Fibroblast of skin of abdomen (primary cell): ENCODE measurements around the gene KSR2.
"Not testable (repeated sequence)": the region's sequence is repeated elsewhere in the genome, so short reads cannot be mapped to it uniquely, and the experiment has no call there.

Experiments
- DNase-seq: peaks from one replicate; pipeline ENCODE4 v3.0.0-alpha.2; 2013

KSR2 gene

DNA sequence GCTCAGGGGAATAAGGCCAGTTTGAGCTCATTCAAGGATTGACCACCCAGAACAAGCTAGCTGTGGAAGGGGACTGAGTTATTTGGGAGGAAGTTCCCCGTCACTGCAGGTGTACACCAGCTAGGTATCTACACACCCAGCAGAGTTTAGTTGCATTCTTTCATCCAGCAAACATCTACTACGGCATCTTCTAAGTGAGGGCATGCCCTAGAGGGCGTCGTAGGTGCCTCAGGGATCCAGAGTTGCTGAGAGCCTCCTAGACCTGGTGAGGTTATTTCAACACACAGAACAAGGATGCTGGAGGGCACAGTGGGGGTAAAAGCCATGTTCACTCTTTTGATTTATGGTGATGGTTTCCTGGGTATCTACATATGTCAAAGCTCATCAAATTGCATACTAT is 149.6 kb downstream of the KSR2 start:
- DNase-seq = no peak

DNA sequence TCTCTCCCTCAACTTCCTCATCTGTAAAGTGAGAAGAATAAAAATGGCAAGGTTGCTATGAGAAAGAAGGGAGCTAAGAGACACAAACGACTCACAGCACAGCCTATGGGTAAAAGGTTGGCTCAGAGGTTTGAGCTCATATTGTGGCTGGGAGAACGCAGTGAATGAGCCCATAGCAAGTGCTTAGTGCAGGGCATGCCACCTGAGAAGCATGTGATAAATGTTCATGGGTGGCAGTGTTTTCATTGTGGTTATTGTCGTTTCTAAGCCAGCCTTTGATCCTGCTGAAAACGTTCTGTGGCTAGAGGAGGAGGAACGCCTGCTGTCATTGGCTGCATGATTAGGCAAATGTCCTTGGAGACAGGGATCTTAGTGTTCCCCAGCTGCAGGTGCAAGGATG is 150.4 kb downstream of the KSR2 start:
- DNase-seq = no peak

DNA sequence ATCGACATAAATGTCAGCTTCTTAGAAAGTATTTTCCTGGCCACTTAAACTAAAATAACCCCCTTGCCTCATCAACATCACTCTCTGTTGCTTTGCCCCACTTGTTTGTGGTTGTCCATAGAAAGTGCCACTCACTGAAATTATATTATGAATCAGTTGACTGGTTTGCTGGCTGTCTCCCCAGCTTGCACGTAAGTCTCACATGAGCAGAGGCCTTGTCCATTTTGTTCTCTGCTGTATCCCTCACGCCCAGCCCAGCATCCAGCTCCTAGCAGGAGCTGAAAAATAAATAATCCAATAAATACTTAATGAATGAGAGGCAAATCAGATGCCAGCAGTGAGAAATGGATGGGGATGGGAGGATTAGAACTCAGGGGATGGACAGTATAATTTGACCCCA is 159.3 kb downstream of the KSR2 start:
- no peak for DNase-seq

DNA sequence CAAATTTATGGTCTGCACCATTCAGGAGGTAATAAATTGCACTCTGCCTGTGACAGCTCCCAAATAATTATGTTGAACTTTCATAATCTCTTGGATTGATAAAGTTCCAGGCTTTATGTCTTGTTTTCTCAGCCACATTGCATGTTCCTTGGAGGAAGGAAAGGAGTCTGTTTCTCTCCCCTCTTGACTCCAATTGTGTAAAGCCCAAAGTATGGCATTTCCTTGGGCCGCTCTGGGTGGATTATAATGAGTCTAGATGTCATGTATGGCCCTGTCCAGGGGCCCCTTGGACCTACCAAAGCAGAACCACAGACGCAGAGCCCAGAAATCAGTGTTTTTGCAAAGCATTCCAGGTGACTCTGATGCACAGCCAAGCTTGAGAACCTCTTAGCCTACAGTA is 160.8 kb downstream of the KSR2 start:
- DNase-seq = no peak

DNA sequence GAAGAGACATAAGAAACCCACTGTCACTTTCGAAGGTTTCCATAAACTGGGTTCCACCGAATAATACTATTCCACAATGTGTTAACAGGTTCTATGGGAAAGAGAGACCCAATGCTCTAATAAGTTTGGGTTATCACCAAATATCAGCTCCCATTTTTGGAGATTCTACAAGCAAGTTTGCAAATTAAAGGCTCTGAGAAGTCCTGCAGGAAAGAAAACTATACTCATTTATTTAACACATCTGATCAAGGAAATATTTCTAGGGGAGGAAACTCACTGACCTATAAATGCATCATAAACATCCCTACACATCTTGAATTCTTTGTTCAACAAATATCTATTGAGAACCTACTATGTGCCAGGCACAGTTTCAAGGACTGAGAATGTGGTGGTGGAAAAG is 161.4 kb downstream of the KSR2 start:
- DNase-seq = no peak

DNA sequence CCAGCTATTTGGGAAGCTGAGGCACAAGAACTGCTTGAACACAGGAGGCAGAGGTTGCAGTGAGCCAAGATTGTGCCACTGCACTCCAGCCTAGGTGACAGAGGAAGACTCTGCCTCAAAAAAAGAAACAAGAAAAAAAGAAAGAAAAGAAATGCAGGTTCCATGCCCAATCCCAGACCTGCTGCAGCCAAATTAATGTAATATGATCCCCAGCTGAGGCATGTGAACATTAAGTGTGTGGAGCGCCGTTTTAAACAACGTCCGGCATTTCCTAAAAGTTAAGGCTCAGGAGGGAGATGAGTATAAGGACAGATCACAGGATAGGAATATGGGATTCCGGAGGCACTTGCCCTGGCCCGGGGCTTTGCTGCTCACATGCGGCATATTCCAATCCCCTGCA is 162.9 kb downstream of the KSR2 start:
- DNase-seq = peak; percentile 12

DNA sequence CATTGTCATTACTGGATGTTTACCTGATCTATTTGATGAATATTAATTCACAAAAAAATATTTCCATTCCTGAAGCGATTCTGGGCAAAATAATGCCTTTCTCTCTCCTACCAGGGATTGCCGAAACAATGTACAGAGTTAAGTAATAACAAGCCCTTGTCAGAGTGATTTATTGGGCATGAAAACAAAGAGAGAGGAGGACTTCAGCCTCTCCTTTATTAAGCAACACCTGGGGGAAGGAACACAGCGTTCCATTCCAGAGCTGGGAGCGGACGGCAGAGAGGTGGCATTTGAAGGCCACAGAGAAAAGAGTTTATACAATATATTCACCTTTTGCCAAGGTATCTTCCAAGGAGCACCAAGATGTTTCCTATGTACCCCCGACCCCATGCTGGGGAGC is 165.8 kb downstream of the KSR2 start:
- DNase-seq = no peak

DNA sequence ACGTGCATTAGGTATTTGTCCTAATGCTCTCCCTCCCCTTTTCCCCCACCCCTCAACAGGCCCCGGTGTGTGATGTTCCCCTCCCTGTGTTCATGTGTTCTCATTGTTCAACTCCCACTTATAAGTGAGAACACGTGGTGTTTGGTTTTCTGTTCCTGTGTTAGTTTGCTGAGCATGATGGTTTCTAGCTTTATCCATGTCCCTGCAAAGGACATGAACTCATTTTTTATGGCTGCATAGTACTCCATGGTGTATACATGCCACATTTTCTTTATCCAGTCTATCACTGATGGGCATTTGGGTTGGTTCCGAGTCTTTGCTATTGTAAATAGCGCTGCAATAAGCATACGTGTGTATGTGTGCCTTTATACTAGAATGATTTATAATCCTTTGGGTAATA is 168.1 kb downstream of the KSR2 start:
- DNase-seq = not testable (repeated sequence)

DNA sequence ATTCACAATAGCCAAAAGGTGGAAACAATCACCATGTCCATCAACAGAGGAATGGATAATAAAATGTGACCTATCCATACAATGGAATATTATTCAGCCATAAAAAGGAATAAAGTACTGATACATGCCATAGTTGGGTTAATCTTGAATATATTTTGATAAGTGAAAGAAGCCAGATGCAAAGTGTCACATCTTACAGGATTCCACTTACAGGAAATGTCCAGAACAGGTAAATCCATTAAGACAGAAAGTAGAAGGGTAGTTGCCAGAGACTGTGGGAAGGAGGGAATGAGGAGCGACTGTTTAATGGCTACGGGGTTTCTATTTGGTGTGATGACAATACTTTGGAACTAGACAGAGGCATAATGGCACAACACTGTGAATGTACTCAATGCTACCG is 171.6 kb downstream of the KSR2 start:
- DNase-seq = no peak

DNA sequence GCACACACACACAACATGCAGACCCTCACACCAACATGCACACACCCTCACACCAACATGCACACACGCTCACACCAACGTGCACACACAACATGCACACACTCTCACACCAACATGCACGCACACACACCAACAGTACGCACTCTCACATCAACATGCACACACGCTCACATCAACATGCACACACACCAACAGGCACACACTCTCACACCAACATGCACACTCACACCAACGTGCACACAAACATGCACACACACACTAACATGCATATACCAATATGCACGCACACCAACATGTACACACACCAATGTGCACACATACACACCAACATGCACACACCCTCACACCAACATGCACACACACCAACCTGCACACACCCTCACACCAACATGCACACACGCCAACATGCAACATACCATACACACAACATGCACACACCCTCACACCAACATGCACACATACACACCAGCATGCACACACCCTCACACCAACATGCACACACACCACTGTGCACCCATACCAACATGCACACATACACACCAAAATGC is 175.8 kb downstream of the KSR2 start:
- no peak for DNase-seq

DNA sequence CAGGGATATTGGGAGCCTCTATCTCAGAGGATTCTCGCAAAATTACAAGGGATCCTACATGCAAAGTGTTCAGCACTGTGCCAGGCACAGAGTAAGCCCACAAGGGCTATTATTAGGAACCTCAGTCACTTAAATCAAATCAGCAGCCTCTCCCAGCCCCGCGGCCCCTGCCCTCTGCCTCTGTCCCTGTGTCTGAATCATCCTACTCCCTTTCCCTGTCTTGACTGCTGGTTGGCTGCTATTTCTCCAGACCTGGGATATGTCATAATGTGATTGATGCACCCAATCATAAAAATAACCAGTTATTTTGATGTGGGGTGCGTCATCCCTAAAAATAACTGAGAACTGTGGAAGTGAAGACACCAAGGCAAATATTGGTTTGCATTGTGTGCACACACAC is 176.3 kb downstream of the KSR2 start:
- peak; percentile 12 for DNase-seq

DNA sequence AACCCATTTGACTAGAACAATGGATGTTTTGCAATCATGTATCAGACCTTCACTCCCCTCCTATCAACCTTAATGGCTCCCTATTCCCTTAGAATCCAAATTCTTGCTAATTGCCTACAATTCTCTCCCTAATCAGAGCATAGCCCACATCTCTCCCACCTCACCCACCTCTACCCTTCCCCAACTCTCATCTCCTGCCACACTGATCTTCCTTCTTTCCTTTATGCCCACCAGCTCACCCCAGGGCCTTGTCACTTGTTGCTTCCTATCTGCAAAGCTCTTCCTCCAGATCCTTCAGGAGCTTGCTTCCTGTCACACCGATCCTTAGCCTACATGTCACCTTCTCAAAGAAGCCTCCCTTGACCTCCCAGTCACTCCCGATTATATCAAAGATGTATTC is 177.8 kb downstream of the KSR2 start:
- no peak for DNase-seq

DNA sequence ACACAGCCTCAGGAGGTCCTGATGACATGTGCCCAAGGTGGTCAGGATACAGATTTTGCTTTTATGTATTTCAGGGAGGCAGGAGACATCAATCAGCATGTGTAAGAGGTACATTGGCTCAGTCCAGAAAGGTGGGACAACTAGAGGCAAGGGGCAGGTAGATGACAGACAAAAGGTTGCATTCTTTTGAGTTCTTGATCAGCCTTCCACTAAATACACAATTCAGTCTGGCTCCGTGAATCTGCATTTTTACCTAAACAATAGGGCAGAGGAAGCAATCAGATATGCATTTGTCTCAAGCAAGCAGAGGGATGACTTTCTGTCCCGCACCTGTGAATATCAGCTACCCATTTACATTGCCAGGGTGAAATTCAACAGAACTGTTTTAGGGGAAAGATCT is 178.6 kb downstream of the KSR2 start:
- DNase-seq = no peak

DNA sequence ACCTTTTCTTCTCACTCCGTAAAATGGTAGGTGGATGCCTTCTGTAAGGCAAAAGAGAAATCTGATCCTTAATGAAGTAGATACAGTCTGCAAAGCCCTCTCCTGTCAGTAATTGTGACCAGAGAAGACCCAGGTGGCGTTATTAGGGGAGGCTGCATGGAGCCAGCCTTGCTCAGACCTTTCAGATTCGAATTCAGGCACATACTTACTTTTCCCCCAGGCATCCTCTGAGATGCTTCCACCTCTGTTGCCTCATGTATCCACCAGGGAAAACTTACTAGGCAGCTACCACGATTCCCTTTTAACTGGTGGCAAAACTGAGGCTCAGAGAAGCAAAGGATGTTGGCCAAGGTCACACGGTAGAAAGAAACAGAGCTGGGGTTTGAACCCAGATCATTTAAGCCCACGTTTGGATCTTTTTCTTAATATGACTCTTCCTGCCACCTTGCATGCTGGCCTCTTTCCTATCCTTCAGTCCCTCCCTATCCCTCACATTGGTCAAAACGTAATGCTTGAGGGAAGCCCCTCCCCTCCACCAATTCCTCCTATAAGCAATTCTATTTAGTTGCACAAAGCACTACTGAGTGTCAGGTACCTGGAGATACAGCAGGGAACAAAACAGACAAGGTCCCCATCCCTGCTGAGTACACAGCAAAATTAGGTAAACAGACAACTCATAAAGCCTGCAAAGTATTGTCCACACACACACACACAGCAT is 179.4 kb downstream of the KSR2 start:
- DNase-seq = no peak

DNA sequence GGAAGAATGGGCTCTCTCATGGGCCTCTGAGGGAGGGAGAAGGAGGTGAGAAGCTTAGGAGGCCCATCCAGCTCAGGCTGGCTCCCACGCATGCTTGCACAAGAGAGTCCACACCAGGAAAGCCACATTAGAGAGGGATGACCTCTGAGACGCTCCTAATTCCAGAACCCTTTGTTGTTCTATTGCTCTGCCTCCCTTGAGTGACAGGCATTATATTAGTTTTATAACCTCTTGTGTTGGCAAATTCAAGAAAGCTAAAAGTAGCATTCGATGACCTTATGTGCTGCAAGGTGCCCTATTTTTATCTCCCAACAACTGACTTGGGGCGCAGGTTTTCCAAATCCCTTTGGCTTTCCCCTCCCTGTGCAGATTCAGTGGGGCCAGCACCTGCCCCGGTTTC is 190.1 kb downstream of the KSR2 start:
- no peak for DNase-seq

DNA sequence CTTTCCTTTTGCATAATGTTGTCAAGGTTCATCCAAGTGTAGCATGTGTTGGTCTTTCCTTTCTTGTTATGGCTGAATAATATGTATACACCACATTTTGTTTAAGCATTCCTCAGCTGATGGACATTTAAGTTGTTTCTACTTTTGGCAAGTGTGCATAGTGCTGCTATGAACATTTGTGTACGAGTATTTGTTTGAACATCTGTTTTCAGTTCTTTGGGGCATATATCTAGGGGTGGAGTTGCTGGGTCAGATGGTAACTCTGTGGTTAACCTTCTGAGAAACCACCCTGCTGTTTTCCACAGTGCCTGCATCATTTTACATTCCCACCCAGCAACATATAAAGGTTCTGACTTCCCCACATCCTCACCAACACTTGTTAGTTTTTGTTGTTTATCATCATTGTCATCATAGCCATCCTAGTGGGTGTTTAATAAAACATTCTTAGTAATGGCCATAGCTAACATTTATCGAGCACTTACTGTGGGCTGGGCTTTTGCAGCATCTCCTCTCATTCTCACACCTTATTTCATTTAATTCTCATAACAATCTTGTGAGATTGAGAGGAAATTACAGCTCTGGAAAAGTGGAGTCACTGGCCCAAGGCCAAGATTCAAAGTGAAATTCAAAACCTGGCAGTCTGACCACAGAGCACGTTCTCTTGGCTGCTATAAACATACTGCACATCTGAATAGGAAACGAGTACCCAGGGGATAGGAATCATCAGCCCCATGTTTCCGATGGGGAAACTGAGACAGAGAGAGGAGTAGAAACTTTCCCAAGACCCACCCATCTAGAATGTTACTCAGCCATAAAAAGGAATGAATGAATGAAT is 193.6 kb downstream of the KSR2 start:
- DNase-seq = peak; percentile 41

DNA sequence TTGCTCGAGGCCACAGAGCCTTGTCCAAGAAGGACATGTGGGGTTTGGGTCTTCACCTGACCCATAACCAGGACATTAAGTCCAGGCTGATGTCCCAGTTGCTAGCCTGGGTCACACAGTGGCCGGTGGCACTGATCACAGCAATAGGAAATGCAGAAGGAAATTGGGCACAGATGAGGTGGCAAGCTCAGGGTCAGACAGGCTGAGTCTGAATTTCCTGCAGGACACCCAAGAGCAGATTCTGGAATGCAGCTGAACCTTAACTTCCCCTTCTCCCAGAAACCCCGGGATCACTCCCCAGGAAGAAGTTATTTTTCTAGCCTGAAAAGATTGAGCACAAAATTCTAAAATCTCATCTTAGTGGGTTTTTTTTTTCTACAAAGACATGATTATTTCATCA is 199.9 kb downstream of the KSR2 start:
- DNase-seq = no peak

DNA sequence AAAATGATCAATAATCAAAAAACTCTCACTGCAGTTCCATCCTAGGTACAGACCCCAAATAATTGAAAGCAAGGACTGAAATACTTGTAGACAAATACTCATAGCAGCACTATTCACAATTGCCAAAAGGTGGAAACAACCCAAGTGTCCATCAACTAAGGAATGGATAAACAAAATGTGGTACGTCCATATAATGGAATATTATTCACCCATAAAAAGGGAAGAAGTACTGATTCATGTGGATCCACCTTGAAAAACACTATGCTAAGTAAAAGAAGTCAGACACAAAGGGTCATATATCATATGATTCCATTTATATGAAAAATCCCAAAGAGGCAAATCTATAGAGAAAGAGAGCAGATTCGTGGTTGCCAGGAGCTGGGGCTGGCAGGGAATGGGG is 202.8 kb downstream of the KSR2 start:
- no peak for DNase-seq

DNA sequence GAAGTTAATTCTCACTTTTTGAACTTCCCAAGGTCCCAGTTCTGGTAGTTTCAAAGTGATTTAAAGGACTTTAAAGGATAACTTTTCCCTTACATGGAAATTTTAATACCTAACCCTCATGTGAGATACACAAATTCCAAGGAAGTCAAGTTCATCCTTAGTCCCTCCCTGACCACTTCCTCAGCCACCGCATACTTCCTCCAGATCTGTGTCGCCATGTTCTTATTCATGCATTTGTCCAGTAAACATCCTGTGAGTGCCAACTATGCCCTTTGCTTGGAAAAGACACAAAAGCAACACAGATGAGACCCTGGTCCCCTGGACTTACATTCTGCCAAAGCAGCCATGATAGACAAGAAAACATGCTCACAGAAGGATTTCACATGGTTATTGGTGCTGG is 206.6 kb downstream of the KSR2 start:
- no peak for DNase-seq

DNA sequence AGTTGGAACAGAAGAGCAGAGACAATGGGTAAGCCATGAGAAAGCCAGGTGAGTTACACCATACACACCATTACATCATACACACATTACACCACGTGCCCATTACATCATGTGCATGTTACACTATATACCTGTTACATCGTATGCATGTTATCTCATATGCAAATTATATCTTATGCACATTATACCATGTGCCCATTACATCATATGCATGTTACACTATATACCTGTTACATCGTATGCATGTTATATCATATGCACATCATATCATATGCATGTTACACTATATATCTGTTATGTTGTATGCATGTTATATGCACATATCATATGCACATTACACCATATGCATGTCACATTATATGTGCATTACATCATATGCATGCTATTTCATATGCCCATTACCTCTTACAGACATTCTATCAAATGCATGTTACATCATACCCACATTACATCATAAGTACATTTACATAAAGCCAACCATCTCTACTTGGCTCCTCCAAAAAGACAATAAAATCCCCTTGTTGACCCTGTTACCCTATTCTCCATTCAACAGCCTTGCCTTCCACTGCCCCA is 207.2 kb downstream of the KSR2 start:
- DNase-seq = no peak

DNA sequence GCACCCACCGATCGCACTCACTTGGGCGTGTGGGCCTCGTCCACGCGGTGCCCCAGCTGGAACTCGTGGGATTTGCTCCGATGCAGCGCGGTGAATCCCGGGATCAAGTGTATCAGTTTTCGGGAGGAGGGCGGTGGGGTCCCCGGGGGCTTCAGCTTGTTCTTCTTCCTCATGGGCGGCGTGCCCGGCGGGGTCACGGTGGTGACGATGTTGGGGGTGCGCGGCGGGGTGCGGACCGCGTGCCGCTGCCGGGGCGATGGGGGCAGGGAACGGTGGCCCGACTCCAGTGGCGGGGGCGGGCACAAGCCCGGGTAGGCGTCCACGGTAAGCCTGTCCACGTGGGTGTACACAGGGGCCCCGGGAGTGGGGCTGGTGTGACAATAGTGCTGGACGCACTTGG is 207.8 kb downstream of the KSR2 start:
- DNase-seq = no peak

DNA sequence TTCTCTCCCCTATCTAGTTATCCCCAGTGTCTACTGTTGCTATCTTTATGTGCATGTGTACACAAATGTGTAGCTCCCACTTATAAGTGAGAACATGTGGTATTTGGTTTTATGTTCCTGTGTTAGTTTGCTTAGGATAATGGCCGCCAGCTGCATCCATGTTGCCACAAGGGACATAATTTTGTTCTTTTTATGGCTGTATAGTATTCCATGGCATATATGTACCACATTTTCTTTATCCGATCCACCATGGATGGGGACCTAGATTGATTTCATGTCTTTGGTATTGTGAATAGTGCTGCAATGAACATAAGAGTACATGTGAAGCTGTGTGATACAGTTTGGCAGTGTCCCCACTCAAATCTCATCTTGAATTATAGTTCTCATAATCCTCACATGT is 218.1 kb downstream of the KSR2 start:
- no peak for DNase-seq

DNA sequence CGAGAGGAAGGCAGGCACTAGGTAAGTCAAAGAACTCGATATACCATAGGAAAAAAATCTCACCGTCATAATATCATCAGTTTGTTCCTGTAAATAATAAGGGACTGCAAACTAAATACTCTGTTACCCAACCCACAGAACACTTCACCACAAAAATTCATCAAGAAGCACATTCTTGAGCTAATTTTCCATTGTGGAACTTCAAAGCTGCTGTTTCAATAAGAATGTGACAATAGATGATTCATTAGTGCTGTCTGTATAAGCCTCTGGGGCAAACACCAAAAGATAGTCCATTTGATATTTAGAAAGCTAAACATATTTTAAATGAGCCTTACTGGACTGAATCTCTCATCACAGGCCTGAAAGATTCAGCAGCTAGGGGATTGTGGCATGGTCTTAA is 219.4 kb downstream of the KSR2 start:
- peak; percentile 20 for DNase-seq

DNA sequence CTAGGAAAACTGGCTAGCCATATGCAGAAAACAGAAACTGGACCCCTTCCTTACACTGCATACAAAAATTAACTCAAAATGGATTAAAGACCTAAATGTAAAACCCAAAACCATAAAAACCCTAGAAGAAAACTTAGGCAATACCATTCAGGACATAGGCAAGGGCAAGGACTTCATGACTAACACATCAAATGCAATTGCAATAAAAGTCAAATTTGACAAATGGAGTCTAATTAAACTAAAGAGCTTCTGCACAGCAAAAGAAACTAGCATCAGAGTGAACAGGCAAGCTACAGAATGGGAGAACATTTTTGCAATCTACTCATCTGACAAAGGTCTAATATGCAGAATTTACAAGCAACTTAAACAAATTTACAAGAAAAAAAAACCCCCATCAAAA is 222.4 kb downstream of the KSR2 start:
- DNase-seq = not testable (repeated sequence)
